ELF-1 (cell line): ENCODE results near the gene TTC34.
A peak's percentile ranks its signal among the peaks of the same experiment; 100 is the strongest.

ENCODE experiments used
- DNase-seq: peaks from one replicate; pipeline ENCODE4 v3.0.0-alpha.2; 2016; ENCODE audit warnings: low read depth, low spot score

TTC34 gene

DNA sequence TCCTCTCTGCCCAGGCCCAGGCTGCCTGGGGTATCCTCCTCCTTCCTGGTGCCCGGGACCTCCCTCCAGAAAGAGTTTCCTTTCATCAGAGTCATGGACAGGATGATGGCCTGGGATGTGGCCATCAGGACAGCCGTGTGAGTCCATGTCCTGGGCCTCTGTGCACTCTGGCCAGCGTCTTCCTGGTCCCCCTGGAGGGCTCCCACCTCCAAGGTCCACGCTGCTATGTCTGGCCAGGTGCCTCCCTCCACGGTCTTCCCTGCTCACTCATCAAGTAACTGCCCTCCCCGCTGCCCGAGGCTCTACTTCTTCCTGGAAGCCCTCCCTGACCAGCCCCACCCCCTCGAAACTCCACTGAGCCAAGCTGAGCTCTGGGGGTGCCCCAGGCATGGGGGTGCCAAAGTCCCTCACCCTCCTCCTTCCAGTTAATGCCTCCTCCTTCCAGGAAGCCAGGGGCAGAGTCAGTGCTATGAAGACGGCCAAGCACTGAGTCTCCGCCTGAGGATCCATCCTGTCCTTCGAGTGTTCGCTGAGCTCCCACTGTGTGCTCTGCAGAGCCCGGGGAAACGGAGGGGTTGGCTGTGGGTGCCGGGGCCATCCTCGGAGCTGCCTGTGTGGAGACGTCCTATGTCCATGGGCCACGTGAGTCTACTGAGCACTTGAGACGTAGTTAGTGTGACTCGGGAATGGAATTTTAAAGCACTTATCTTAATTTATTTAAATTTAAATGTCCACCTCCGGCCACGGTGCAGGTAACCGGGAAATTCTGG, 28.5 kb upstream of the TTC34 start:
- no peak for DNase-seq

DNA sequence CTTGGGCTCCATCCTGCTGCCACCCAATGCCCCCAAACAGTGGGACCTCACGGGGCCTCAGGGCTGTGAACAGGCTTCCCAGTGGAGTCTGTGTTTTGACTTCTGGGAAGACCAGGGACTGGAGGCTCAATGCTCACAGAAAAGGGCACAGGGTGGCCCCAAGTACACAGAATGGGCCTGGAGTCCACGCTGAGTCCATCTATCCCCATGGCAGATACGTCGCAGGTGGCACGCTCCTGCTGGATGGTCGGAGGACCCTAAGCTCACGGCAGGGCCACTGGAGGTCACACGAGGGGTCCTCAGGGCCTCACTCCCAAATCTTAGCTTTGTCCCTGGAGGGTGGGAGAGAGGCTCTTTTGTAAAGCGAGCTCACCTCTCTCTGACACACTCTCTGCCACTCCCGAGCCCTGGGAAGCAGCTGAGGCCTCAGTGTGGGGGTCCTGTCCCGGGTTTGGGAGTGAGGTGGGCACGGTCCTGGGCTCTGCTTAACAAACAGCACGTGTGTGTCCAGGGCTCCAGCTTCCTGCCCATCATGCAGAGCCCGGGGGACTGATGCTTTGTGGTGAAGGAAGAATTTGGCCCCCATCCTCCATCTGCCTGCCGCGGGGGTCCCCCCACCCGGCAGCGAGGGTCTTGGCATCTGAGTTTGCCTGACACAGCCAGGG, 27.2 kb upstream of the TTC34 start:
- no peak for DNase-seq

DNA sequence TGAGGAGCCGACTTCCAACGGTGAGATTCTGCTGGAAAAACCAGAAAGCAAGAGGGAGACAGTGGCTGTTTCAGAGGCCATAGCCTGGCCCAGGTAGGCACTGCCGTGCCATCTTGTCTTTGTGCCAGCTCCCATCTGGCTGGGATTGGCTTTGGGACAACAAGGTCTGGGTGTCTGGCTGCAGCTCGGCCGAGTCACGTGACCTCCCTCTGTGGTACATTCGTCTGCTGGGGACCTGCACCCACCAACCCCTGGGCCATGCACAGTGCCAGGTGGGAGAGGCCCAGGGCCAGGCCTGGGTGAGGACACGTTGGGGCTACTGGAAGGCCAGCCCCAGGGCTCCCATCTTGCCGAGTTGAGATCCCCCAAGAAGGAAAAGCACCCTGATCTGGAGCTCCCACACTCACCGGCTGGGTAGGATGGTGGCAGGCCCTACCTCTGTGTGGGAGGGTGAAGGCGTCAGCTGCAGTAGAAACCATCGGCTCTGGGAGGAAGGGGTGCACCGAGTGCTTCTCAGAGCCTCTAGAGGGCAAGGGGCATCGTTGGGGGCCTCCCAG, 25.3 kb upstream of the TTC34 start:
- no peak for DNase-seq

DNA sequence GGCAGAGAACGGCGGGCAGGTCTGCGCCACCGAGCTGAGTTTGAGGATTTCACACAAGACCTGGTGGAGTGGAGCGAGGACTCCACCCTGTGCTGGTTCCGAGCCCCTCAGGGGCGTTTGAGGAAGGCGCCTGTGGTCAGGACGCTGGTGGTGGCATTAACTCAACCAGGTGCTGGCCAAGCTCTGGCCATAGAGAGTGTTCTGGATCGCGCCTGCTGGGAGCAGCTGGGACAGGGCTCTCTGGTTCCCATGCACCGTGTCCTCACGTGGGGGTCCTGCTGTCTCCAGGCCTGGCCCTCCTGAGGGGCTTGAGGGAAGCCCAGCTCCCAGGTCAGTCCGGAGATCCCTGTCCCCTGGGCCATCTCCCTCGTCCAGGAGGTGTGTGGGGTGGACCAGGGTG, 24.8 kb upstream of the TTC34 start:
- no peak for DNase-seq

DNA sequence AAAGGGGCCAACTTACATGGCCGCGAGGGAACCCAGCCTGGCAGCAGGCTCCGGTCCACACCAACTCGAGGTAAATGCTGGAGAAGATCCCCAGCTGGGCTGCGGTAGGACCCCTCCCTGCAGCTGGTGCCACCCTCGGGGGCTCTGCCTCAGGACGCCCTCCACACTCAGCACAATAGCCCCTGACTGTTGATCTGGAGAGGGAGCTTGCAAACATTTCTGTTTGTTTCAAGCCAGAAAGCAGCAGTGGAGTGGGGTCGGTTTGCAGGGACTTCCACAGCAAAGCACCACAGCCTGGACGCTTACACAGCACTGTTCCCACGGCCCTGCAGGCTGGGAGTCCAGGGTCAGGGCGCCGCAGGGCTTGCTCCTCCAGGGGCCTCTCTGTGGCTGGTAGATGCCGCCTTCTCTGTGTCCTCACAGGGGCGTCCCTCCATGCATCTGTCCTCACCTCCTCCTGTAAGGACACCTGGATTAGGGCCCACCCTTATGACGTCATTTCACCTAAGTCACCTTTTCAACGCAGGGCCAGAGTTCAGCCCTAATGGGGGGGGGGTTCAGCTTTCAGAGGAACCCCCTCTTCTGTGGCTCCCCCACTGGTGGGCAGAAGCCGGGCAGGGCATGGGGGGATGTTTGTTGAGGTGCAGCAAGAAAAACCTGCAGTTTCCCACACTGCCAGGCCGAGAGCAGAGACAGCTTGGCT, 24.1 kb upstream of the TTC34 start:
- no peak for DNase-seq

DNA sequence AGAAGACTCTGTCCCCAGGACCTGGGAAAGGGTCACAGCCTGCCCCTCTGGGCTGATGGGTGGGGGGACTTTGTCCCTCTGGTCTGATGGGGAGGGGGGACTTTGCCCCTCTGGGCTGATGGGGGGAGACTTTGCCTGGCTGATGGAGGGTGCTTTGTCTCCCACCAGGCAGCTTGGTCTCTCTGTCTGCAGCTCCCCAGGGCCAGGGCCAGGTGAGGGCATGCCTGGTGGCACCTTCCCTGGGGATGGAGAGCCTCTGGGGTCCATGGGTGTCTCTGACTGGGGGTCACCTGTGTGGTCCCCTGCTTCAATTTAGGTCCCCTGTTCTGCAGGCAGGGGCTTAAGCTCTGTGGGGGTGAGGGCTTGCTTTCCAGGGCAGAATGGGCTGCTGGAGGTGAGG, 23.5 kb upstream of the TTC34 start:
- no peak for DNase-seq

DNA sequence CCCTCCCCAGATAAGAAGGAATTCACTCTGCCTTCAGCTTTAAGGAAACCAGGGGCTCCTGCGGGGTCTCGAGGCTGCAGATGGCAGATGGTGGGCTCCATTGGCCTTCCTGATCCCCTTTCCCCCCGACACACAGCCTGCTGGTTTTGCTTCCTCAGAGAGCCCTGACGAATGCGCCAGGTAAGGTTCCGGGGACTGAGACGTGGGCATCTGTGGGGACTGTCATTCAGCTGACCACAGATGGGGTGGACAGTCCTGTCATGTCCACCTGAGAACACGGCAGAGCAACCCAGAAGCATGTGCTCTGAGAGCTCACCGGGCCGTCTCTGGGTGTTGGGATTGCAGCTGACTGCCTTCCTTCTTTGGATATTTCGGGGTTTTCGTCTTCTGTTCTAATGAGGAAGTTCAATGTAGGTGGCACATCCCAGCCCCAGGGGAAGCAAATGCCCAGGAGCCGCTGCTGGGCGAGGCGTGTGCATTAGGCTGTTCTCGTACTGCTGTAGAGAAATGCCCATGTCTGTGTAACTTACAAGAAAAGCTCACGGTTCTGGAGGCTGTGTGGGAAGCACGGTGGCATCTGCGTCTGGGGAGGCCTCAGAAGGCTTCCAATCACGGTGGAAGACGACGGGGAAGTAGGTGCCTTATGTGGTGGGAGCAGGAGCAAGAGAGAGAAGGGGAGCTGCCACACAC, 22.6 kb upstream of the TTC34 start:
- no peak for DNase-seq

DNA sequence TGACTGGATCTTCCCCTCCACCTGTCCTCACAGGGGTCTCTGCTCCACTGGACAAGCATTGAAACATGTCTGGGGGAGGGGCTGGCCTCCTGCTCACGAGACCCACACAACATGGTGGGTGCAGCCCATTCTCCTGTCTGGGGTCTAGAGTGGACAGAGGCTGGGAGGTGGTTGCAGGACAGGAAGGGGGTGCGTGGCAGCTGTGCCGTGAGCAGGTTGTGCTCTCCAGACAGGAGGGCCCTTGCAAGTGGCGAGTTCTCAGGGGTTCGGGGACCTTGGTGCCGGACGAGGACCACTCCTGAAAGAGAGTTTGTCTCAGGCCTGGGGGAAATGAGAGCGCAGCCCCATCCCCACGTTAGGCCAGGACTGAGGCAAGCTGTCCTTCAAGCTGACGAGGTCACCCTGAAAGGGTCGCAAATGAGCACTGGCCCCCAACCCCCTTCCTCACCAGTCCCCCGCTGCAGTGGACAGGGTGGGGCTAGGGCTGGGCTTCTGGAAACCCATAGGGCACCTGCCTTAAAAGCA, 21.2 kb upstream of the TTC34 start:
- no peak for DNase-seq

DNA sequence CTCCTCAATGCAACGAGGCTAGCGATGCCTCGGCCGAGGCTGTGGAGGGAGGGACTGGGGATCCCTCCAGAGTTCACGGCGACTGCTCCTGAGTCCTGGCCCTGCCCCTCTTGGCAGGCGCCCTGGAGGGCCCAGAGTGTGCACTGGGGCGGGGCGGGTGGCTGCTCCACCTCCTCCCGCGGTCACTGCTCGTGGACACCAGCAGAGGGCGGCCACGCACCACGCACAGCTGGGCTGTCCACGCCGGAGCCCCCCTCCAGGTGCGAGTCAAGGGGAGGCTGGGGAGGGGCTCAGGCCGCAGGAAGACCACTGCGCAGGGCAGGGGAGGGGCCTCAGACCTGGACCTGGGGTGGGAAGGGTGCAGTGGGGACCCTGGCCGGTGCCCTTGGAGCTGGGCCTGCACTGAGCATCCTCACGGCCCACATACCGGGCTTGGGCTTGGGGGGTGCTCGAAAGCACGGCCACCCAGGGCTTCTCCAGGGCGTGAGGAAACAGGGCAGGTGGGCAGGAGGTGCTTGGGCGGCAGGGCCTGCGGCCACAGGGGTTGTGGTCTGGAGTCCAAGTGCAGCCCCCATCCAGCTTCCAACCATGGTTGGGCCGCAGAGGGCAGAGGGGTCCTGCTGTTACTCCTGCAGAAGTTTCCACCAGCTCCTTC, 20.6 kb upstream of the TTC34 start:
- DNase-seq: peak; percentile 60

DNA sequence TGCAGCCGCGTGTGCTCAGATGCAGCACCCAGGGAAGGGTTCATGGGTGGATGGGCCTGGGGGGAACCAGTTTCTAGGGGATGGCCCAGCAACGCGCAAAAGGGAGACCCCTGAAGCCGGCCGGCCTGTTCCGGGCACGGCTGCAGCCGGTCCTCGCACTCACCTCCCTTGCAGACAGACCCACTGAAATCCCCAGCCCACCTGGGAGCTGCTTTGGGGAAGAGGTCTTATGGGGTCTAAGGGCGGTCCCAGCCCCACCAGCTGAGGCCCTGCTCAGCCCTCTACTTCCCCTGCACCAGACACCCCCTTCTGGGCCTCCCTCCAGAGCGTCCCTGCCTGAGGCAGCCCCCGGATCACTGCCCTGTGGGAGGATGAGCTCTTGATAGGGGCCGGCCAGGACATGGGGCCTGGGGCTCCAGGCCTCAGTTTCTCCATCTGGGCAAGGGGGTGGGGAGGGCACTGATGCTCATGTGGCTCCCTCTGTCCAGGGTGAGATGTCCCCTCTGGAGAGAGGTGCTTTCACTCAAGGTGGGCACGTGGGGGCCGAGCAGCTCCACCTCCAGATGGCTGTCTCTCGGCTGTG, 20.0 kb upstream of the TTC34 start:
- DNase-seq: no peak

DNA sequence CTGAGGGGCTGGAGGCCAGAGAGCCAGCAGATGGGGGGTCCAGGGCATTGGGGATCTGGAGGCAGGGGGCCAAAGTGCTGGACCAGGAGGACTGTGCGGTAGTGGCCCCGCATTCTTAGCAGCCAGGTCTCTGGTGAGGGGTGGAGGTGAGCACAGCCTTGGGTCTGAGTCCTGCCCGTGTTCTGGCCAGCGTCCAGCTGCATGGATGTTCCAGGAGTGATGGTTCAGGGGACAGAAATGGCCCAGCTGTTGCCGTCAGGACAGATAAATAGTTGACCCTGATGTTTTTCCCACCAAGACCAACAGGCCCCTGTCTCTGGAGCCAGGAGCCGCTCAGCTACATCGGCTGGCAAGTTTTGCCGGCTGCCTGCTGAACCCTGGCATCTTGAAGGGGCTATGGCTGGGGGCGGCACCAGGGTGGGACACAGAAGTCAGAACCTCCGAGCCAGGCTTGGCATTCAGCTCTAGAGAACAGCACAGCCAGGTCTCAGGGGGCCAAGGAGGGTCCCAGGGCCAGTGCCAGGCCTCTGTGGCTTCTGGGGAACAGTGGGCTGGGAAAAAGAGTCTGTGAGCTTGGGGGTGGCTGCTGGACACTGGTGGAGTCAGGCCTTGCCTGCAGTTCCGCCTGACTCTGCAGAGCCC, 19.4 kb upstream of the TTC34 start:
- DNase-seq: no peak

DNA sequence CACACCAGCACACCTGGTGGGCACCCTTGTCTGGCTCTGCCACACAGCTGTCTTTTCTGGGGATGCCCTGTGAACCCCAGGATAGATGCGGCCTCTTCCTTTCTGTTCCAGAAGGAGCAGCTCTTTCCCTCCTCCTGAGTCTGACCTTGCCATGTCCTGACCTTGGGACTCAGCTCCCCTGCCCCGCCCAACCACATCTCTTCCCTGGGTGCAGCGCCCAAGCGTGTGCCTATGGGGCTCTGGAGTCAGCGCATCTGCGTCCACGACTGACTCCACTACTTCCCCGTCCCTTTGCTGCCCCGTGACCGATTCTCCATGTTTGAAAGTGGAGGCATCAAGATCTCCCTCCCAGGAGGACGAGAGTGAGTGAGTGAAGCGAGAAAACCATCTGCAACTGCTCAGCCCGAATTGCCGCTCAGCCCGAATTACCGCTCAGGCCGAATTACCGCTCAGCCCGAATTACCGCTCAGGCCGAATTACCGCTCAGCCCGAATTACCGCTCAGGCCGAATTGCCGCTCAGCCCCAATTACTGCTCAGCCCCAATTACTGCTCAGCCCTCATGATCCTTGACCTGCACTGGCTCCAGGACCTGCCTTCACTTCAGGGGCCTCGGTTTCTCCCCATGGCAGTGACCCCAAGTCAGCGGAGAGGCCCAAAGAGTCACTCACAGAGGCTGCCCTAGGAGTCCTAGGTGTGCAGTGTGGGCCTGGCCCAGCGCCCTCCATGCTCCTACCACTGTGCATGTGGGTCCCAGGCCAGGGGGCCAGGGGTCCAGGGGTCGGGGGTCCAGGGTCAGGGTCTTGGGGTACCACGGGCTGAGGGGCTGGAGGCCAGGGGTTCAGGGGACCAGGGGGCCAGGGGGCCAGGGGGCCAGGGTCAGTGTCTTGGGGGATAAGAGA, 18.6 kb upstream of the TTC34 start:
- DNase-seq: no peak

DNA sequence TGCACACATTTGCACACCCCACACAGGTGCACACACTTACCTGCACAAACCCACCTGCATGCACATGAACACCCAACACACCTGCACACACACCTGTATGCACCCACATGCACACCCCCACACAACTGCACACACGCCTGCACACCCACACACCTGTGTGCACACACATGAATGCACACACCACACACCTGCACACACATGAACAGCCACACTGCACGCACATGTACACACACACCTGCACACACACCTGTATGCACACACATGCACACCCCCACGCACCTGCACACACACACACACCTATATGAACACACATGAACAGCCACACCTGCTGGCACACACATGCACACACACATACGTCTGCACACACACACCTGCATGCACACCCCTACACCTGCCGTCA, 17.9 kb upstream of the TTC34 start:
- DNase-seq: no peak

DNA sequence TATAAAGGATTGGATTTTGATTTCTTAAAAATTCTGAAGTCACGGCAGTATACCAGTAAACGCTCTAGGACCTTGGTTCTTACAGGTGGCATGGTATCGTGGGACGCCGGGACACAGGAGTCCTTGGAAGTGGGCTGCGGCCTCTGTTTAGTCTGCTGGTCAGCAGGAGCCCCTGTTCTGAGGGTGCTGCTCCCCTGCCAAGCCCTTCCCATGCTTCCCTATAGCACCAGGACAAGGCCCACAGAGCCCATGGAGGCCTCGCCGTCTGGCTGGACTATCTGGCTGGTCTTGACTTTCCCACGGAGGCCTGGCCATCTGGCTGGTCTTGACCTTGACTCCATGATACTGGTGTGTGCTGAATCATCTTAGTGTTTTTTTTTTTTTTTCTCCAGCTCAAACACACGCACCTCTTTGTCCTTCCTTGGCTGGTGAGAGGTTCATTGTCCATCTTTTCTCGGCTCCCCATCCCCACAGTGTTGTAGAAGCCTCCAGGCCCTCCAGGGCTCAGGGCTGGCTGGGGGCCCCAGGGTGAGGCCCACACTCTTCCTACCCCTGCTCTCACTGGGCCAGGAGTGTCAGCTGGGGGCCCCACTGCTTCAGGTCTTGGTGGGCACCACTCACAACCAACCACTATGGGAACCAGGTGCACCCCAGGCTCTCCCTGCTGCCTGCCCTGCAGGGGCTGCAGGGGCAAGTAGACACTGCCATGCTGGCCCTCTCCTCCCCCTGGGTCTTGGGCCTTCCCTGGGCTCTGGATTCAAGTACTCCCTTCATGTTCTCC, 16.5 kb upstream of the TTC34 start:
- DNase-seq: no peak

DNA sequence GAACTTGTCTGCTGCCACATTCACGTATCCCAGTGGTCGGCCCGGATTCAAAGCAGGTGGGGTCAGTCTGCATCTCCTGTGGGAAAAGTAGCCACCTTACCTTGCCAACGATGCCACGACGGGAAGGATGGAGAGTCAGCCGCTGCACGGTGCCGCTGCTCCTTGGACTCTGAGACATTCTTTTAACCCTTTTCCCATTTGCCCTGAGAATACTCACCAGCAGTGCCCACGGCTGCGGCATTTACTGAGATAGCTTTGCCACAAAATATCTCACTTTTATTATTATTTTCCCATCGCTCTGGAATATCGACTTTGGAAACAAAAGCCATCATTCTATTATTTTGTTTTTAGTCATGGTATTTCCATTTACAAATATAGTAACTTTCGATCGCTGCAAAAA, 15.3 kb upstream of the TTC34 start:
- DNase-seq: no peak

DNA sequence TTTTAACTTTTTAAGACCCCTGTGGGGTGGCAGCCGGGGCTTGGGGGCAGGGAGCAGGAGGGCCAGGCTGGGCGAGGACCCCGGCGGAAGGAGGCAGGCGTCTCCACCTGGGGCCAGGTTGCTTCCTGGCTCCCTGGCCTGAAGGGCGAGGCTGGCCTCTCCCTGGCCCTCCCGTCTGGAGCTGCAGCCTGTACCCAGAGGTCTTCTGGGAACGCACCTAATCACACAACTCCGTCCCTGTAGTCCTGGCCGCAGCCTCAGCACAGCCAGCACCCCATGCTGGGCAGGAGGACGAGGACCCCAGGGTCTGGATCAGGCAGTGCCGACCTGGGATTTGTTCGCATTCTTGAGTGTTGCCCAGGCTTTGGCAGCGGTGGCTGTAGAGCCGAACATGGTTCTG, 14.1 kb upstream of the TTC34 start:
- no peak for DNase-seq

DNA sequence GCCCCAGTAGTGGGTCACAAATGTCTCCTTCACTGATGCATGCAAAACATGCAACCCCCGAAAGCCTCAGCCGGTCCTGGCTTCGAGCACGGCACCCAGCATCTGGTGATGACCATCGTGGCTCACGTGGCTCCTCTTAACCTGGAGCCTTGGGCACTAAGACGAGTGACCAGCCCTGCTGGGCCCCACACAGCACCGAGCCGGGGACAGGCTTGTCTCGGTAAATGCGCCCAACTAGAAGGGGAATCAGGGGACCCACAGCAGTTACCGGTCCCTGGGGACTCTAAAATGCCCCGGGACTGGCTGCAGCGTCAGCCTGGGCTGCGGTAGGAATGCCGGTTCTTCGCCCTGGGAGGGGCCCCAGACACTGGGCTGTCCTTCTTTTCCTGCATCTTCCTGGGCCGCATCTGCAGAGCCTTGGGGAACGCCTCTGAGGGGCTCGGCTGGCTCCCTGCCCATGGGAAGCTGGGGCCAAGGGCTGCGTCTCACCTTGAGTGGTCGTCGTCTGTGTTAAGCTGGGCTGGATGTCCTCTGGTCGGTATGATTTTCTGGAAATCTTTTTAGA, 13.1 kb upstream of the TTC34 start:
- DNase-seq: no peak
